ENCODE data around the gene TCOF1. TPM values are rescaled to one million over a fixed set of nuclear protein-coding genes. Genes with fewer than 3 reads are reported as not detected.
"Not testable (repeated sequence)": the region's sequence is repeated elsewhere in the genome, so short reads cannot be mapped to it uniquely, and the experiment has no call there.

Gene TCOF1
- total RNA-seq, 1 experiment from 2014 or later = 33.7 TPM

DNA sequence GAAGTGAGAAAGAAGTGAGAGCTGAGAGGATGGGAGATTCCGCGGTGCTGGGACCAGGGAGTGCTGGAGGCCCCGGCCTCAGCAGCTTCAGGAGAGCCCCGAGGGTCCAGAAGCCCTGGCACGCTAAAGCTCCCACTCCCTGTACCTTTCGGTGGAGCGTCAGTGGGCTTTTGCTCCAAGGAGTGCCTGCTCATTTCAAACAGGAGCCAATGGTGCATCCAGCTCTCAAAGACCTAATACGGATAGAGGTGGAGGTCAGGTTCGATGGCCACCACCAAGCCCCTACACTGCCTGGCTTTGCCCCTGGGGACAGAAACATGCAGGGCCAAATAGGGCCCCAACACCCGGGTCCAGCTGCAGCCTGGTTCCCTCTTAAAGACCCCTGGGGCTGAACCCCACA lies 47.0 kb downstream of the TCOF1 start:
- no peak for DNase-seq (ENCODE audit: low read depth)

DNA sequence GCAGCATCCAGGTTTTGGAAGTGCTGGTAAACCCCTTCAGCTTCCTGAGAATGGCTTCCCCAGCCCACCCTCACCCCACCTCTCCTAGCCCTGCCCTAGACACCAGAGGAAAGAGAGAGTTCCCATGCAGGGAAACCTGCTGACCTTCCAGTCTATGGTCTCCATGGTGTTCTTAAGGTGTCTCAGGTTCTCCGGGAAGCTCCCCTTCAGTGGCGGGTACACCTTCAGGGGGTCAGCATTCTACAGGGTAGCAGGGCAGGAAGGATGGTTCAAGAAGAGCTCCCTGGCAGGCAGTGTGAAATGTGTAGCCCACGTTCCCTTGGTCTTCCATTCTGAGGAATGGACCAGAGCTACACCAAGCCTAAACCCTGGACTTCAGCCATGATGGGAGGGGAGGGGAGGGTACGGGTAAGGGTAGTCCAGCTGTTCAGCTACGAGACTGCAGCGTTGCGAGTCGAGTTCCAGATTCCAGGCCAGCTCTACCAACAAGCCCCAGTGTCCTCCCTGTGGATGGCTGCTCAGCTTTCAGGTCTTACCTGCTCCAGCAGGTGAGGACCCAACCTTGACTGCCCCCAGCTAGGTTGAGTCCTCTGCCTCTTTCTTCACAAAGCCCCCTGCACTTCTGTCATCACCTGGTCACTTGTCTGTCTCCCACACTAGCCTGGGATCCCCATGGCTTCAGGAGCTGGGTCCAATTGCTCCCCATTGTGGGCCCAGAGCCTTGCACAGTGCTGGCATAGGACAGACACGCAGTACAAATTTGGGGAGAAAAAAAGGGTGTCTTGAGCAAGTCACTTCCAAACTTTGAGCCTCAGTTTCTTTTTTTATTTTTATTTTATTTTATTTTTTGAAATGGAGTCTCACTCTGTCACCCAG lies 47.7 kb downstream of the TCOF1 start:
- no peak for DNase-seq (ENCODE audit: low read depth)

DNA sequence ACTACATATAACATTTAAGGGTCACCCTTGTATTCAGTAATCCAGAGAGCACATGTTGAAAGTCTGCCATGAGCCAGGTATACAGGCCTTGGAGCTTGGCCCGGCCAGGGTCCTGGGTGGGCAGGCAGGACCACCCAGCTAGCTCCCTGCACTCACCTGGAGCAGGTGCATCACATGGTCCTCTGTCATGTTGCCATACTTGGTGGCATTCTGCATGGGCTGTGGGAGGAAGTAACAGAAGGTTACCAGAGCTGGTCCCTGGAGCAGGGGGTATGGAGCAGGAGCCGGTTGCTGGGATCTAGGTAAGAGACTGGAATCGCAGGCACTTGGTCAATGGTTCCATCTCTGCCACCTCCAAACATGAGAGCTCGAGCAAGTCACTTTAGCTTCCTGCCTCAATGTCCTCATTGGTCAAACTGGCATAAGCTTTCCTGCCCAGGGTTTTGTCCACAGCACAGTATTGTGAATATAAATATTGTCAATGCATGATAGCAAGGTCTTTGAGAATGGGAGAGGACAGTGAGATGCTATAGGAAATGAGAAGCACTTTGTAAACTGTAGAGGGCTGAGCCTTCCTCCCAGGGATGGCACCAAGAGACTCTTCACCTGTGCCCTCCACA lies 48.7 kb downstream of the TCOF1 start:
- no peak for DNase-seq (ENCODE audit: low read depth)

DNA sequence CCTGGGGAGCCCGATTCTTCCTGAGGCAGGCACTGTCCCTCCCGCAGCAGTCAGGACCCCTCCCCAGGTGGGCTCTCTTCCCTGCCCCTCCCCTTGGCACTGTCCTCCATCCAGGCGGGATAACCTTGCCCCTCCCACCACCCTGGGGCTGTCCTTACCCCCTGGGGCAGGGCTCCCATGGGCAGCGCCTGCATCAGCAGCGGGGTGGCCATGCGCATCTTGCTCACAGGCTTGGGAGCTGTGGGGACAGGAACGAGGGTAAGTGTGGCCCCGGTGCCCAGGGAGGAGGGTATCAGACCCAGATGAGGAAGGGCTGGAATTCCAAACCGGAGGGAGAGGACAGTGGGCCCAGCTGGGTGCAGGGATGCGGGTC lies 49.2 kb downstream of the TCOF1 start:
- DNase-seq (ENCODE audit: low read depth) = no peak

DNA sequence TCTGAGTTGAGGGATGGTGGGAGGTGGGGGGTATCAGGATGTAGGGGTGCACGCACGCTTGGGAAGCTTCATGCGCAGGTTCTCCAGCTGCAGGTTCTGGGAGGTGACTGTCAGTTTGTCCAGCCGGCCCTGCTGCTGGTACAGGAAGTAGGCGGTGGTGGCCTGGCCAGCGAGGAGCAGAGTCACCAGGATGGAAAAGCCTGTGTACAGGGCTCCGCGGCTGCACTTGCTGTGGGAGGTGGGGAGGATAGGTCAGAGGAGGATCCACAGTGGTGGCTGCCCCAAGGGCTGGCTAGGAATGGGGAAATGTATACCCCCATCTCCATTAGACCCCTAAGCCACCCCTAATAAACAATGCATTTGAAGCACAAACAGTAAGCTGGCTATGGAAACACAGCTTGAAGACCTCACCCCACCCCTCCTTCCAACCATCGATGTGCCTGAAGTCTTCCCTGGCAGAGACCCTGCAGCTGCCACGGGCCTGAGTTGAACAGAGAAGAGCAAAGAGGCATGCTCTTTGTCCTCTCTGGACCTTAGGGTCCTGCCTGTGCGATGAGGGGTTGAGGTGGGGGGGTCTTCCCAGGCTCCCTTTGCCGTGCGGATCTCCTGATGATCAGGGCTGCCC lies 49.7 kb downstream of the TCOF1 start:
- peak; percentile 12 for DNase-seq (ENCODE audit: low read depth)

DNA sequence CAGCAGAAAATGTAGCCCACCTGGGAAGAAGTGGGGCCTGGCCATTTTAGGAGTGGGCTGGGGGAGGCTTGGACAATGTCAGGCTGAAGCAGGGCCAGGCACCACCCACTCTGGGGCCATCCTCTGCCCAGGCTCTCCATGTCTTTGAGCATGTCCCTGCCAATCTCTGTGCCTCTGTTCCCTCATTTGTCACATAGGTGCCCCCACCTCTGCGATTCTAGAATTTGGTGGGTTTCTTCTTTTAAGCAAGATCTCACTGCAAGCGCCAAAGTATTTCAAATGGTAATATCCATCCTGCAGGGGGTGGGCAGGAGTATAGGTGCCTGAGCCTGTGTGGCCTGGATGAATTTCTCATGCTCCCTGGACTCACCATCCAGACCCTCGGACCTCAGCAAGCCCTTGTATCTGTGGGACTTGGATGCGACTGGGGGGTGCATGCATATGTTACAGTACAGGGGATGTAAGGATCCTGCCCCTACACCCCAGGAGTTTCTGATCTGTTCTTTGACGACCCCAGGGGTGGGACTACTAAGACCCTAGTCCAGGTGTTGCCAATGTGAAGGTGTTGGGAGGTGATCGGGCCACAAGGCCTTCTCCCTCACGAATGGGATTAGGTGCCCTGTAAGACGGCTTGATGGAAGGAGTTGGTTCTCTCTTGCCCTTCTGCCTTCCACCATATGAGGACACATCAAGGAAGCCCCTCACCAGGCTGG lies 50.9 kb downstream of the TCOF1 start:
- no peak for DNase-seq (ENCODE audit: low read depth)

DNA sequence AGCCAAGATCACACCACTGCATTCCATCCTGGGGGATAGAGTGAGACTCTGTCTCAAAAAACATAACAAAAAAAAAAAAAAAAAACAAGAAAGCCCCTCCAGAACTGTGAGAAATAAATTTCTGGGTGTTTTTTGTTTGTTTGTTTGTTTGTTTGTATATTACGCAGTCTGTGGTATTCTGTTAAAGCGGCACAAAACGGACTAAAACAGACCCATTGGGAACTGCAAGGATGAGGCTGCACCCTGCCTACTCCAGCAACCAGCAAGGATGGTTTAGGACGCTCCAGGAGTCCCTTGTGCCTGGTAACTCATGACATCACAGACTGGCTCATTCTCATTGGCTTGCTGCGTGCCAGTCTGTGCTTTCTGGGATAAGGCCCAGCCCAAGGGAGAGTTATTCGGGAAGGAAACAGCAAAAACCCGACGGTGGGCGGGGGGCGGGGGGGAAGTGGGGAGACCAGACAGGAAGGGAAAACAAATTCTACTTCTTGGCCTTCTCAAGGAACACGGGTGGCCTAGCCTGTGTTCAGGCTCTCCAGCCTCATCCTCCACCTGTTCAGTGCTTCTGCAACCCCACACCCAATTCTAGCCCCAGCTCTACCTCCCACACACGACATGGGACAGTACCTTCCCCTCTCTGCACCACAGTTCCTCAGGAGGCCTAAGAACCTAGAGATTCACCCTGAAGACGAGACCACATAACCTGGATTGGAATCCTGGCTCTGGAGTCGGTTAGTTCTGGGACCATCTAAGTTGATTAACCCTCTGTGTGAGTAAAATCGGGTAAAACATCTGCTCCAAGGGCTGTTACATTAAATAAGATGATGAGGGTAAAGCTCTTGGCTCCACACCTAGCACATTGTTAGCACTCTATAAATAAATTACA lies 52.4 kb downstream of the TCOF1 start:
- peak; percentile 90 for DNase-seq (ENCODE audit: low read depth)

DNA sequence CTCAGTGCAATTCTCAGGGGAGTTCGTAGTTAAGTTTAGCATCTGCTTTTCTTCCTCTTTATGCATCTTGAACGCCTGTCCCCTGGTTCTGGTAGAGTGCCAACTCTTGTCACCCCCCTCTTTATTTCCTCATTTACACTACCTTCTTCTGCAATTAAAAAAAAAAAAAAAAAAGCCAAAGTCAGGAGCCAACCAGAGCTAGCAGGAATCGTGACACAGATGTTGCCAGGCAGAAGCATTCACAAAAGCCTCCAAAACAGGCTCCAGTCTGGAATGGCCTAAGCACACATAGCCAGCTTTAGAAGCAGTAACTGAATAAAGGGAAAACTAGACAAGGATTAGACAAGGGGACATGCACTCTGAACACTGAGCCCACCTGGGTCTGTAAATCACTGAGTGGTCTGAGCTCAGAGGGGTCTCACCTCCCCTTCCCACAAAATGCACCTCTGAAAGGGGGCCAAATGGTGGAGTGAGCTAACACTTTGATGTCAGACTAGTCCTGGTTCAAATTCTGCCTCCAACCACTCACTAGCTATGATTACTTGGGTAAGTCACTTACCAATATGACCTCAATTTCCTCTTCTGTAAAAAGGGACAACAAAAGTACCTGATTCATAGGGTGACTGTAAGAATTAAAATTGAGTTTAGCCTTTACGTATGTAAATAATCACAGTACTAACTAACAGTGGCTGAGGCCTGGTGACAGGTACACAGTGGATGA lies 53.2 kb downstream of the TCOF1 start:
- DNase-seq (ENCODE audit: low read depth) = peak; percentile 77

DNA sequence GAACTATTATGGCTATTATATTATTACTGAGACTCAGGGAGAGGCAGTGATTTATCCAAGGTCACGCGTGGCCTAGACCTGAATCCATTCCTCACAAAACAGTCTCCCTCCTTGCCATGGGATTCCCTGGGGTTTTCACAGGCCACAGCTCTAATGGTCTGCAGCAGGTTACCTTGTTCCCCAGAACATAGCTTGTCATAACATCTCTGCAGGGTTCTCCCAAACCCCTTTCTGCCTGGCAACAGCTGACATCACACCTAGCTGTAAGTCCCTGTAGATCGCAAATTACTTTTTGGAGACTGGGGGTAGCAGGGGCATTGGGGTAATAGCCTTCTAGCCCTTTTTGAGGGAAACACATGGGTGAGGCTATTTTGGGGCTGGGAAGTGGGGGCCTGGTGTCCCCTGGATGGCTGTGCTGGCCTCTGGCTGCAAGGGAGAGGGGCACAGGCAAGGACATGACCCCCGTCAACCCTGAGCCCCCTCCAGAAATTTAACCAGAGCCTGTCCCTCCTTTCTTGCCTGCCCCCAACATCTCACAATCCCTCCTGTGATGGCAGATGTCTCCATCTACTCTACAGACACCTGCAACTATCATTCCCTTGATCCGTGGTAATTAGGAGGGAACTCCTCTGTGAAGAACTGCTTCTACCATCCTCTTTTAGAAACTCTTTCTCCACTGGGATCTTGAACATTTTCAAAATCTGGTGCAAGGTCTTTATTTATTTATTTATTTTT lies 53.9 kb downstream of the TCOF1 start:
- peak; percentile 15 for DNase-seq (ENCODE audit: low read depth)

DNA sequence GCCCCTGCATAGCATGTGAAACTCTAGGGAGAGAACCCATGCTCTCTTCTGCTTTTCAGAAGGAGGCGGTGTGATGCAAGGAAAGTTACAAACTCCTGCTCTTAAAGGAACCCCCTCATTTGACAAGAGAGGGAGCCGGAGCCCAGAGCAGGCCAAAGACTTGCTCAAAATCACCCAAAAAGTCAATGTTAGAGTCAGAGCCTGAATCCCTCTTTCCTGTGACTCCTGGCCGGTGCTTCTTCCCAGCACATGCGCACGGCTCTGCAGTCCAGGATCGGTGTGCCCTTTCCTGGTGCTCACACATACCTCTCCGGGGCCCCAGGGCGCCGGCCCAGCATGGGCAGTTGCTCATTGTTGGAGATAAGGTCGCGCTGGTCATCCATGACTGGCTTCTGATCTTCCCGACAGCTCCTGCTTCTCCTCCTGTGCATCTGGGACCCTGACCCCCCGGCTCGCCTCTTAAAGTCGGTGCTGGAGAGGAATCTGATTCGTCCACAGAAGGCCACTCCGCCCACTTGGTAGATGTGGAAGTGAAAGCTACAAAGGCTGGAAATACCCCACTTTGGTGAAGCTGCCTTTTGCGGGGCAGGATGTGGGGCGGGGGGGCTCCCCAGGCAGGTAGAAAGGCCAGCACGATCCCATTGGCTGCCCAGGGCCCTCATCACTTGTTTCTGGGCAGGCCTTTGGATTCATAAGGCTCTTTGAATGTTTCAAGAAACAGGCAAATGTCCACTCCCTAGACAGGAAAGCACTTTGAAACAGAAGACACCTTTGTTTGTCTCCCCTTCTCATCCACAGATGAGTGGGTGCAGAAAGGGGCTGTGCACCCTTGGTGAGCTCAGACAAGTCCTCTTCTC lies 55.0 kb downstream of the TCOF1 start, which contains the start of gene CD74:
TSS of gene CD74 (minus strand) at position 592 of the 857 bp plus-strand sequence. CDS start at position 431, 161 bp downstream.
- DNase-seq (ENCODE audit: low read depth) = peak; percentile 45

DNA sequence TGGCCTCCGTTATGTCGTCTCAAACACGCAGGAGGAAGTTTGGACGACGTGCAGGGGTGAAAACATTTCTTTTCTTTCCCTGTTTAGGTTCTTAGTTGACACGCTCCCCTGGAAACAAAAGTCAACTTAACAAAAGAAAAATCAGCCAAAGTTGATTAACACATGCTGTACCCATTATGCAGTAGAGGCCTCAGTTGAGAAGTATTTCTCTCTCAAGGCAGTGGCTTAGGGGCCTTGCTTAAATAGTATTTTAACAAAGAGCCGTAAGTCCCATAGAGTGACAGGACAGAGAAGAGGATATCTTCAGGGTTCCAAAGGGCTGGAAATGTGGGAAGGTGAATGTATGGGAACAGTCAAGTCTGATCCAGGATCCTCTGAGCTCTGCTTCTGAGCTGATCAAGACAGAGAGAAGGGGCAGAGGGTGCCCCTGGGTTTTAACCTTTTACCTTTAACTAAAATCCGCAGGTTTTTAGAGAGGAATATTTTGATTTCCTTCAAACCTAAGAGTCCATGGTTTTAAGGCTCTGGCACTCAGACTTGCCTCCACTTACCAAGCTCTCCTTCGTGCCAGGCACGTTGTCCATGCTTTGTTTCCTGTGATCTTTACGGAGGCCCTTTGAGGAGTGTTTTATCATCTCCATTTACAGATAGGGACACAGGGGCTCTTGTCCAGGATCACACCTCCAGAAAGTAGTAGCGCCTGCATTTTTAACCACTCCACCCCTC lies 55.8 kb downstream of the TCOF1 start:
- no peak for DNase-seq (ENCODE audit: low read depth)

DNA sequence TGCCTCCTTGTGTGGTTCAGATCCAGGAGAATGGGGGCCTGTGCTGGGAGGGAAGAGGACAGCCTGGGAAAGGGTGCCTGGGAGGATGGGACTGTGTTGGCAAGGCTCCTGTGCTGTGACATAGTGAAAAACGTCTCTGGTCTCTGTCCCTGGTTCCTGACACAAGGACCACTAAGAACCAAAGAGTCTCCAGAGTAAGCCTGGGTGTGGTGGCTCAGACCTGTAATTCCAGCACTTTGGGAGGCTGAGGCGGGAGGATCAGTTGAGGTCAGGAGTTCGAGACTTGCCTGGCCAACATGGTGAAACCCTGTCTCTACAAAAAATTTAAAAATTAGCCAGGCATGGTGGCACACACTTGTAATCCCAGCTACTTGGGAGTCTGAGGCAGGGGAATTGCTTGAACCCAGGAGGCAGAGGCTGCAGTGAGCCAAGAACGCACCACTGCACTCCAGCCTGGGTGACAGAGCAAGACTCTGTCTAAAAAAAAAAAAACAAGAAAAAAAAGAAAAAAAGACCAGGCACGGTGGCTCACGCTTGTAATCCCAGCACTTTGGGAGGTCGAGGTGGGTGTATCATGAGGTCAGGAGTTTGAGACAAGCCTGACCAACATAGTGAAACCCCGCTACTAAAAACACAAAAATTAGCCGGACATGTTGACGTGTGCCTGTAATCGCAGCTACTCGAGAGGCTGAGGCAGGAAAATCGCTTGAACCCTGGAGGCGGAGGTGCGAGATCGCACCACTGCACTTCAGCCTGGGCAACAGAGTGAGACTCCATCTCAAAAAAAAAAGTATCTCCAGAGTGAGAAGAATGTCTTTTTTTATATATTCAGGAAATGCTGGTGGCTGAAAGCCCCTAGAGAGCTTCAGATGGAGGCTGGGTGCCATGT lies 56.6 kb downstream of the TCOF1 start:
- not testable (repeated sequence) for DNase-seq (ENCODE audit: low read depth)

DNA sequence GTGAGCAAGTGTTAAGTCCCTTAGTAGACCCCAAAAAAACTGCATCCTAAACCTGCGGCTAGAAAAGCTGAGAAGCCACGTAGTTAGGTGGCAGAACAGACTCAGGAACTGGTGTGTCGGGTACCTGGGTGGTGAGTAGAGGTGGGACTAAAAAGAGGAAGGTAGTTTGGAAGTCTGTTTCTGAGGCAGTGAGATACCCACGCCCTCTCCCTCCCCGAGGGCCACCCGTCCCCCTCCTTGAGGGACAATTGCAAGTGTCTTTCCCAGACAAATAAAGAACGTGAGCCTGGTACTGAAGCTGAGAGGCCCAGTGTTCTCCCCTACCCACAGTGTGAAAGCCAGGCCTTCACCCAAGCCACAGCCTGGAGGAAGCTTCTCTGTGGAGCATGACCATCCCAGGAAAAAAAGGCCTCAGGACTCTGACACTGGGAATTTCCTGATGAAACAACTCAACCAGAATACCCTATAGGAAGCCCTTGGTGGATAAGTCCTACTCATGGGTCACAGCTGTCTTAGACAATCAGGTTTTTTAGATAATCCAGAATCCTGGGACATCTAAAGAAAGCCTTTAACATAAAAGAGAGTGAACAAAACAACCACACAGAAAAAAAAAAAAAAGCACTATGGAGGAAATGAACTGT lies 62.3 kb downstream of the TCOF1 start:
- no peak for DNase-seq (ENCODE audit: low read depth)

DNA sequence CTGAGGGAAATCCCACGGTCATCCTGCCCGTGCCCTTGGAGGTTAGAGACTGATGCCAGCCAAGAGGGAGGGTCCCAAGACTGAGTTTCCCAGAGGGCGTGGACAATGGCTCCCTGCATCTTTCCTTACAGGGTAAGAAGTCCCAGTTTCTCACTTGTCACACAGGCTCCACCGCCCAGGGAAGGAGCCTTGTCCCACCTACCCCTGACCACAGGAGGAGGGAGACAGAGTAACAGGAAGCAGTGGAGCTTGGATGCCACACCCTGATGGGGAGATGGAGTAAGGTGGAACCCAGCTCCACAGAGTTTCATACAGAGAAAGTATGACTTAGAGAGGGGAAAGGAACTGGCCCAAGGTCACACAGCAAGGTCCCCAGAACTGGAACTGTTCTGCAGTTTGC lies 64.6 kb downstream of the TCOF1 start:
- DNase-seq (ENCODE audit: low read depth) = no peak

DNA sequence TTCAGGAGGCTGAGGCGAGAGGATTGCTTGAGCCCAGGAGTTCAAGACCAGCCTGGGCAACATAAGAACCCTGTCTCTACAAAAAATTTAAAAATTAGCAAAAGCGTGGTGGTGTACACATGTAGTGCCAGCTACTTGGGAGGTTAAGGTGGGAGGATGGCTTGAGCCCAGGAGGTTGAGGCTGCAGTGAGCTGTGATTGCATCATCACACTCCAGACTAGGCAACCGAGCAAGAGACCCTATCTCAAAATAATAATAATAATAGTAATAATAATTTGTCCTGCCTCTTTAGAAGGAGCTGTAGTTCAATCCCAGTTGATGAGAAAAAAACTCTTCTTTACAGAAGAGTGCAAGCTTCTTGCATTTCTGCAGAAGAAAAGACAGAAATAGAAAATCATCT lies 65.3 kb downstream of the TCOF1 start:
- DNase-seq (ENCODE audit: low read depth) = no peak

DNA sequence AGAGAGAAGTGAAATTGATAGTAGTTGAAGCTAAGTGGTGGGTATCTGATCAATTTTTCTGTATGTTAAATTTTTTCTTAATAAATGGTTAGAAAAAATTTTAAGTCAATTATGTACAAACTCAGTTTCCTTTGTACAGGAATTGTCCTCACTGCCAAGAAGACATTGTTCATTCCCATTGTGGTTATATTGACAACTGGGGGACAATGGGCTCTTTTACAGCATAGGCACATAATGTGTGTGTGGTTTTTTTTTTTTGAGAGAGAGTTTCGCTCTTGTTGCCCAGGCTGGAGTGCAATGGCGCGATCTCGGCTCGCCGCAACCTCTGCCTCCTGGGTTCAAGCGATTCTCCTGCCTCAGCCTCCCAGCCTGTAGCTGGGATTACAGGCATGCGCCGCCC lies 68.7 kb downstream of the TCOF1 start:
- DNase-seq (ENCODE audit: low read depth) = not testable (repeated sequence)

All from M059J (cell line).